Natural killer cell (primary cell): ENCODE results near the gene TENM4. TPM values are rescaled to one million over a fixed set of nuclear protein-coding genes. Genes with fewer than 3 reads are reported as not detected.

Experiments used
- ATAC-seq, 3 donors: fragments of 150-1000 bp in 2 of 3; fragments of 200-7000 bp in 1 of 3; cut with Tn5 transposase; 1 replicate in 1 of 3; 2 replicates in 2 of 3; pipeline ENCODE4 v1.10.0; 2021; ENCODE audit warnings: mild to moderate bottlenecking in 2 of 3, moderate library complexity in 2 of 3
- DNase-seq, 2 donors: peaks; one replicate each; pipeline versions ENCODE4 v3.0.0 to v3.0.0-alpha.2; 2013 to 2021; ENCODE audit warnings: mixed read lengths in 1 of 2
- H3K27ac ChIP-seq: one replicate; pipeline ENCODE4 v1.5.1; 2013; ENCODE audit warnings: mild to moderate bottlenecking, low read length
- H3K27me3 ChIP-seq: one replicate; pipeline ENCODE4 v1.6.1; 2013; ENCODE audit warnings: low read length; ENCODE audit not compliant: control insufficient read depth, insufficient read depth
- H3K36me3 ChIP-seq: one replicate; pipeline ENCODE4 v1.6.1; 2013; ENCODE audit warnings: low read length; ENCODE audit not compliant: control insufficient read depth, insufficient read depth
- H3K4me1 ChIP-seq: one replicate; pipeline ENCODE4 v1.6.1; 2013; ENCODE audit warnings: low read length; ENCODE audit not compliant: control insufficient read depth, insufficient read depth
- H3K4me3 ChIP-seq: one replicate; pipeline ENCODE4 v1.5.1; 2013; ENCODE audit warnings: low read length
- H3K9me3 ChIP-seq: one replicate; pipeline ENCODE4 v1.6.1; 2013; ENCODE audit warnings: low read length; ENCODE audit not compliant: control insufficient read depth, insufficient read depth
- H3K27ac Mint-ChIP-seq, 2 donors: one replicate each; pipeline ENCODE4 v1.8.0; 2022; ENCODE audit warnings: mild to moderate bottlenecking in 2 of 2, mixed read lengths in 2 of 2, moderate library complexity in 1 of 2
- H3K27me3 Mint-ChIP-seq, 2 donors: one replicate each; pipeline ENCODE4 v1.8.0; 2022; ENCODE audit warnings: low read depth in 2 of 2, mixed read lengths in 2 of 2
- H3K36me3 Mint-ChIP-seq: one replicate; pipeline ENCODE4 v1.8.0; 2022; ENCODE audit warnings: mixed read lengths
- H3K4me1 Mint-ChIP-seq, 2 donors: one replicate each; pipeline ENCODE4 v1.8.0; 2022; ENCODE audit warnings: mixed read lengths in 2 of 2
- H3K4me3 Mint-ChIP-seq: one replicate; pipeline ENCODE4 v1.8.0; 2022; ENCODE audit warnings: mild to moderate bottlenecking, moderate library complexity, mixed read lengths
- H3K9me3 Mint-ChIP-seq, 2 donors: one replicate each; pipeline ENCODE4 v1.8.0; 2022; ENCODE audit warnings: mixed read lengths in 2 of 2
- WGBS: methylation state at CpG from one replicate; pipeline ENCODE4 v1.1.7; 2013; ENCODE audit warnings: missing lambda C conversion rate; ENCODE audit not compliant: insufficient coverage; 5-methylcytosine and 5-hydroxymethylcytosine counted together
- intact Hi-C: fragments of 100-400 bp; cut with micrococcal nuclease; formaldehyde crosslinking; loops from one replicate; pipeline ENCODE4 v1.14.2; 2022
- total RNA-seq, 4 donors: library from RNA; stranded (reverse); fragments of 120-200 nt in 1 of 4; gene quantifications; one replicate each; pipeline versions ENCODE4 v1.2.3 to v1.2.4, GENCODE V29; 2013 to 2022
- TF ChIP-seq, protein P1 (sequence below): fragments of 200-600 bp; IDR thresholded peaks from one replicate; pipeline ENCODE4 v1.8.0; 2022; ENCODE audit warnings: antibody characterized with exemption

TENM4 gene
- total RNA-seq, 3 donors from 2014 or later (not counting 1 experiment from before 2014, with no cell fraction given): 0.63 to 0.75 TPM; not detected in 1

DNA sequence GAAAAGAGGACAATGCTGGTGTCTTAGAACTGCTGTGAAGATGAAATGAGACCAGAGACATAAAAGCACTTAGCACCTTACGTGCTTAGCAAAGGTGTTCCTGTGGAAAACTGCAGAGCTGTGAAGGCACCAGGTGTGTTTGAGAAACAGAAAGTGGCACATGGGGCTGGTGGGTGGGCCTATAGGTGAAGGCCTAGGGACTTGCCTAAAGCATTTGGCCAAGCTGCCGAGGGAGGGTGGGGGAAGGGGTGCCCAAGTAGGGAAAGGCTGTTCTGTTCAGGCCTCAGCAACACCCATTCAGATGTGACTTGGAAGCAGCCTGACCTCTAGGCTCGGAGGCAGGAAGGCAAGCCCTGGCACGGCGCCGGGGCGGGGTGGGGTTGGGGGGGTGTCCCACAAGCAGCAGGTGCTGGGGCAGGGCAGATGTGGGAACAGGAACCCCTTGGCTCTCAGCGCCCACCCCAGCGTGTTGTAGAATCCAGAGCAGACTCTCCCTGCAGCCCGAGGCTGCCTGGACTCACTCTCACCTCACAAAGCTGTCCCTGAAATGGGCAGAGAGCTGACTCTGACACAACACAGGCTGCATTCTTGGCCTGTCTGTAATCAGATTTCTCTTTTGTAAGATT lies 499.5 kb downstream of the TENM4 start:
- Histone ChIP-seq H3K4me3 (no peak overlapping the region), H3K27me3 (no peaks in the 10 kb centered on the region), H3K9me3 (no peaks in the 10 kb centered on the region), H3K36me3 (no peaks in the 10 kb centered on the region), H3K4me1 (no peaks in the 10 kb centered on the region), H3K27ac (no peak overlapping the region)
- H3K36me3 Mint-ChIP-seq: no peaks in the 10 kb centered on the region
- H3K27ac Mint-ChIP-seq: no peak overlapping the region
- peaks cover 0 to 11% of the 10 kb centered on the region in 2 donors for H3K4me1 Mint-ChIP-seq
- TF ChIP-seq, protein P1, sequence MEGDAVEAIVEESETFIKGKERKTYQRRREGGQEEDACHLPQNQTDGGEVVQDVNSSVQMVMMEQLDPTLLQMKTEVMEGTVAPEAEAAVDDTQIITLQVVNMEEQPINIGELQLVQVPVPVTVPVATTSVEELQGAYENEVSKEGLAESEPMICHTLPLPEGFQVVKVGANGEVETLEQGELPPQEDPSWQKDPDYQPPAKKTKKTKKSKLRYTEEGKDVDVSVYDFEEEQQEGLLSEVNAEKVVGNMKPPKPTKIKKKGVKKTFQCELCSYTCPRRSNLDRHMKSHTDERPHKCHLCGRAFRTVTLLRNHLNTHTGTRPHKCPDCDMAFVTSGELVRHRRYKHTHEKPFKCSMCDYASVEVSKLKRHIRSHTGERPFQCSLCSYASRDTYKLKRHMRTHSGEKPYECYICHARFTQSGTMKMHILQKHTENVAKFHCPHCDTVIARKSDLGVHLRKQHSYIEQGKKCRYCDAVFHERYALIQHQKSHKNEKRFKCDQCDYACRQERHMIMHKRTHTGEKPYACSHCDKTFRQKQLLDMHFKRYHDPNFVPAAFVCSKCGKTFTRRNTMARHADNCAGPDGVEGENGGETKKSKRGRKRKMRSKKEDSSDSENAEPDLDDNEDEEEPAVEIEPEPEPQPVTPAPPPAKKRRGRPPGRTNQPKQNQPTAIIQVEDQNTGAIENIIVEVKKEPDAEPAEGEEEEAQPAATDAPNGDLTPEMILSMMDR: no peak
- WGBS: 83% methylated on average over 10 of the region's 10 CpGs
- ATAC-seq (no peak), DNase-seq (no peak)
- intact Hi-C loops: no loop called here
- peaks cover 0 to 18% of the 10 kb centered on the region in 2 donors for H3K27me3 Mint-ChIP-seq
- H3K9me3 Mint-ChIP-seq: no peaks in the 10 kb centered on the region
- H3K4me3 Mint-ChIP-seq: no peak overlapping the region

DNA sequence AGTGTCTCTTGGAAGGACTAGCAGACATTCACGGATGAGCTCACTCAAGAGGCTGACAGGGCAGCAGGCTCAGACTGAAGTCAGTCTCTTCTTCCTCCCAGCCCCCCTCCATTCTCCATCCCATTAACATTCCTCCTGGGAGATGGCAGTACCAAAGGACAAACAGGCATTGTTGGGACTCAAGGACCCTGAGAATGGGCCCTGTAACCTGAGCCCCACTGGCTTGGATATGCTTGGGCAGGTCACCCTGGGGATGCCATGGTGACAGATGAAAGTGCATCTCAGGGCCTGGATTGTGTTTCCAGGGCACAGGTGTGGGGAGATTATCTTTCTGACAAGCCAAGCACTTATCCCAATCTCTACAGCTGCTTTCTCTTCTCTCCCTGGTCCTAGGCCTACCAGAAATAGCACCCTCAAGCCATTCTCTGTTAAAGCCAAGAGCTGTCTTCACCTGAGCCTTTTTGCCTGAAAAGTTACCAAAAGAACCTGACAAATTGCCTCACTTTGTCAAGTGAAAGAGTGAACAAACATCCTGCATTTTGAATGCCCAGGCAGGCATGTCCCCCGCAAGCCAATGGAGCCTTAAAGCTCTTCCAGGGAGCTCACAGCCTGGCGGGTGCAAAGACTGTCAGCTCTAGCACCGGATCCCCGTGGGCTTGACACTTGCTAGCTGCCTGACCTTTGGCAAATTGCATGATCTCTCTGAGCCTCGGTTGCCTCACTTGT lies 500.2 kb downstream of the TENM4 start:
- no peaks in the 10 kb centered on the region for H3K36me3 ChIP-seq
- intact Hi-C loops: no loop called here
- Mint-ChIP-seq H3K27ac (no peak overlapping the region), H3K36me3 (no peaks in the 10 kb centered on the region), H3K4me1 (peaks cover 0 to 11% of the 10 kb centered on the region in 2 donors), H3K27me3 (peaks cover 0 to 16% of the 10 kb centered on the region in 2 donors), H3K4me3 (no peak overlapping the region), H3K9me3 (no peaks in the 10 kb centered on the region)
- no peak overlapping the region for H3K4me3 ChIP-seq
- 74% methylated on average over 6 of the region's 6 CpGs for WGBS
- DNase-seq (no peak), ATAC-seq (no peak)
- H3K4me1 ChIP-seq: no peaks in the 10 kb centered on the region
- H3K9me3 ChIP-seq: no peaks in the 10 kb centered on the region
- H3K27me3 ChIP-seq: no peaks in the 10 kb centered on the region
- H3K27ac ChIP-seq: no peak overlapping the region
- TF ChIP-seq, protein P1: no peak

DNA sequence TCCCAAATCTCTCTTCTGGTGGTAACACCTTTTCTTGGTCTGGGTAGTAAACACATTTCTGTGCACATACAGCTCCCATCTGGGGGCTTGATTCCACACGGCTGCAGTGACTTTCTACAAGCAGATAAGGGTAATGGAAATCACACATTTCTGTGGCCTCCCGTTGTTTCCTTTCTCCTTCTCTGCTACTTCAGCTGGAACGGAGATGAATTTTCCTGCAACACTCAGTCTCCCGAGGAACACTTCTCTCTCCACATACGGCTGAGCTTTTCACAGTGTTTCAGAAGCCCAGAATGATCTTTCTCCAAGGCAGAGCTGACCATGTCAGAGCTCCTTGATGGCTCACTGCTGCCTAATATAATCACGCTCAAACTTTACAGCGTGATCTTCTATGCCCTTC lies 501.9 kb downstream of the TENM4 start:
- ATAC-seq (no peak), DNase-seq (no peak)
- peaks cover 0 to 16% of the 10 kb centered on the region in 2 donors for H3K27me3 Mint-ChIP-seq
- no peaks in the 10 kb centered on the region for H3K36me3 Mint-ChIP-seq
- Histone ChIP-seq H3K4me3 (no peak overlapping the region), H3K27ac (no peak overlapping the region), H3K27me3 (no peaks in the 10 kb centered on the region), H3K9me3 (no peaks in the 10 kb centered on the region), H3K4me1 (no peaks in the 10 kb centered on the region), H3K36me3 (no peaks in the 10 kb centered on the region)
- intact Hi-C loops: no loop called here
- no peak overlapping the region for H3K27ac Mint-ChIP-seq
- no peak overlapping the region for H3K4me3 Mint-ChIP-seq
- 52% methylated on average over 7 of the region's 7 CpGs for WGBS
- peaks cover 0 to 11% of the 10 kb centered on the region in 2 donors for H3K4me1 Mint-ChIP-seq
- TF ChIP-seq, protein P1: no peak
- no peaks in the 10 kb centered on the region for H3K9me3 Mint-ChIP-seq
